HG03025 (cell line): ENCODE data around the gene ST7.
A peak's percentile ranks its signal among the peaks of the same experiment; 100 is the strongest.
"Not testable (repeated sequence)": the region's sequence is repeated elsewhere in the genome, so short reads cannot be mapped to it uniquely, and the experiment has no call there.

Source experiments
- ATAC-seq: cut with Tn5 transposase; IDR thresholded peaks from one replicate; pipeline ENCODE4 v1.9.1; 2021; ENCODE audit warnings: mild to moderate bottlenecking, moderate library complexity; ENCODE audit not compliant: unreplicated experiment, low FRiP score

Gene ST7

GRCh38 chr7:117021986-117022385 is 68.7 kb downstream of the ST7 start:
- ATAC-seq, result no peak

- peak; percentile 73 for ATAC-seq
Measured at GRCh38 chr7:117023325-117023854, 70.1 kb downstream of the ST7 start.

GRCh38 chr7:117024811-117025210 is 71.5 kb downstream of the ST7 start:
- no peak for ATAC-seq

- ATAC-seq, result no peak
Measured at GRCh38 chr7:117025891-117026290, 72.6 kb downstream of the ST7 start.

GRCh38 chr7:117030346-117030745 is 77.0 kb downstream of the ST7 start:
- not testable (repeated sequence) for ATAC-seq

GRCh38 chr7:117030793-117031192 is 77.5 kb downstream of the ST7 start:
- not testable (repeated sequence) for ATAC-seq

- no peak for ATAC-seq
Measured at GRCh38 chr7:117032810-117033209, 79.5 kb downstream of the ST7 start.

- no peak for ATAC-seq
Measured at GRCh38 chr7:117034851-117035464, 81.7 kb downstream of the ST7 start.

GRCh38 chr7:117035465-117035862 is 82.2 kb downstream of the ST7 start:
- no peak for ATAC-seq

GRCh38 chr7:117036053-117036669 is 82.9 kb downstream of the ST7 start:
- ATAC-seq, result no peak

GRCh38 chr7:117036836-117037235 is 83.5 kb downstream of the ST7 start:
- no peak for ATAC-seq

GRCh38 chr7:117038408-117038807 is 85.1 kb downstream of the ST7 start:
- ATAC-seq, result no peak

- peak; percentile 90 for ATAC-seq
Measured at GRCh38 chr7:117041007-117041406, 87.7 kb downstream of the ST7 start.

GRCh38 chr7:117041822-117042221 is 88.5 kb downstream of the ST7 start:
- no peak for ATAC-seq

GRCh38 chr7:117043108-117043825 is 90.0 kb downstream of the ST7 start:
- ATAC-seq, result no peak

- ATAC-seq, result no peak
Measured at GRCh38 chr7:117044664-117045063, 91.4 kb downstream of the ST7 start.

- ATAC-seq, result no peak
Measured at GRCh38 chr7:117045927-117046710, 92.8 kb downstream of the ST7 start.

- ATAC-seq, result no peak
Measured at GRCh38 chr7:117047496-117047895, 94.2 kb downstream of the ST7 start.

- ATAC-seq, result no peak
Measured at GRCh38 chr7:117048114-117048866, 95.0 kb downstream of the ST7 start.

GRCh38 chr7:117048882-117049281 is 95.6 kb downstream of the ST7 start:
- ATAC-seq, result no peak
